RPMI7951 (cell line): Measurements from ENCODE around the gene JPT1. TPM values are rescaled to one million over a fixed set of nuclear protein-coding genes. Genes with fewer than 3 reads are reported as not detected.
A peak's percentile ranks its signal among the peaks of the same experiment; 100 is the strongest.
"Not testable (repeated sequence)": the region's sequence is repeated elsewhere in the genome, so short reads cannot be mapped to it uniquely, and the experiment has no call there.

Source experiments
- DNase-seq: peaks from one replicate; pipeline ENCODE4 v3.0.0-alpha.2; 2012; ENCODE audit warnings: low read depth
- total RNA-seq: library from RNA; depleted of rRNA; stranded (reverse); fragments of >200 nt; shearing (Covaris generic); gene quantifications from 2 replicates; pipeline ENCODE4 v1.2.3, GENCODE V29; 2014

JPT1 gene
- total RNA-seq, 1 experiment from 2014 or later, result 281 TPM

- DNase-seq, result not testable (repeated sequence)
Observed at GRCh38 chr17:75158480-75158879, 4.2 kb upstream of the JPT1 start.

GRCh38 chr17:75155191-75155601, 884 bp upstream of the JPT1 start:
- DNase-seq, result no peak

- no peak for DNase-seq
Observed at GRCh38 chr17:75153780-75154194, 525 bp downstream of the JPT1 start.

GRCh38 chr17:75152922-75153779, 1.2 kb downstream of the JPT1 start:
- DNase-seq, result peak; percentile 36

- DNase-seq, result no peak
Observed at GRCh38 chr17:75152523-75152921, 1.8 kb downstream of the JPT1 start.

- DNase-seq, result no peak
Observed at GRCh38 chr17:75151930-75152329, 2.4 kb downstream of the JPT1 start.

- no peak for DNase-seq
Observed at GRCh38 chr17:75147878-75148546, 6.3 kb downstream of the JPT1 start.

- DNase-seq, result no peak
Observed at GRCh38 chr17:75146592-75146991, 7.7 kb downstream of the JPT1 start.

GRCh38 chr17:75144816-75145512, 9.3 kb downstream of the JPT1 start:
- no peak for DNase-seq

GRCh38 chr17:75142236-75142971, 11.9 kb downstream of the JPT1 start:
- no peak for DNase-seq

GRCh38 chr17:75138519-75138918, 15.8 kb downstream of the JPT1 start:
- DNase-seq, result no peak

- DNase-seq, result not testable (repeated sequence)
Observed at GRCh38 chr17:75137762-75138161, 16.6 kb downstream of the JPT1 start.

- no peak for DNase-seq
Observed at GRCh38 chr17:75135946-75136345, 18.4 kb downstream of the JPT1 start.

GRCh38 chr17:75135452-75135851, 18.9 kb downstream of the JPT1 start:
- DNase-seq, result no peak

- not testable (repeated sequence) for DNase-seq
Observed at GRCh38 chr17:75133607-75134347, 20.5 kb downstream of the JPT1 start.

GRCh38 chr17:75133001-75133400, 21.3 kb downstream of the JPT1 start:
- no peak for DNase-seq

- DNase-seq, result not testable (repeated sequence)
Observed at GRCh38 chr17:75132018-75133000, 22.0 kb downstream of the JPT1 start.

- peak; percentile 76 for DNase-seq
Observed at GRCh38 chr17:75131278-75132017, 22.9 kb downstream of the JPT1 start, which contains the start of gene NT5C. Gene NT5C, minus strand, starts transcription at chr17:75131742. Its CDS starts 35 bp downstream, at chr17:75131707.
